CD4-positive, CD25-positive, alpha-beta regulatory T cell (primary cell): ENCODE data around the gene TSPYL1. TPM values are rescaled to one million over a fixed set of nuclear protein-coding genes. Genes with fewer than 3 reads are reported as not detected.

ENCODE experiments used
- polyA plus RNA-seq, 4 donors: library from polyadenylated mRNA; unstranded; fragments of 300-500 nt; fragmentation: Illumina TruSeq; gene quantifications; one replicate each; pipeline ENCODE4 v1.2.3, GENCODE V29; 2021
- total RNA-seq: library from RNA; stranded (reverse); gene quantifications from one replicate; pipeline ENCODE4 v1.2.3, GENCODE V29; 2022

The TSPYL1 gene
- total and polyA plus RNA-seq, 5 donors from 2014 or later = 38.3 to 188 (median 48.3) TPM

Other genes starting within 250 kb of the TSPYL1 start
- not detected for gene FRK, start 219.0 kb downstream of the TSPYL1 start, total RNA-seq
- not detected for gene FRK, start 219.0 kb downstream of the TSPYL1 start, polyA plus RNA-seq
- 32.4 TPM for gene NT5DC1, start 179.1 kb downstream of the TSPYL1 start, total RNA-seq
- 10 to 100 TPM; 57.9 to 80.2 (median 66.9) TPM for gene NT5DC1, start 179.1 kb downstream of the TSPYL1 start, polyA plus RNA-seq
- gene COL10A1, start 153.8 kb downstream of the TSPYL1 start, total RNA-seq = not detected
- not detected for gene COL10A1, start 153.8 kb downstream of the TSPYL1 start, polyA plus RNA-seq
- gene TSPYL4, start 25.9 kb downstream of the TSPYL1 start, total RNA-seq = 40.2 TPM
- 10 to 100 TPM; 11.3 to 21.1 (median 14.2) TPM for gene TSPYL4, start 25.9 kb downstream of the TSPYL1 start, polyA plus RNA-seq
- 10.2 TPM for gene DSE, start 91.0 kb upstream of the TSPYL1 start, total RNA-seq
- 1 to 10 TPM; 1.9 to 4.4 (median 2.9) TPM for gene DSE, start 91.0 kb upstream of the TSPYL1 start, polyA plus RNA-seq
- 2.1 TPM for gene CALHM6, start 181.4 kb upstream of the TSPYL1 start, total RNA-seq
- gene CALHM6, start 181.4 kb upstream of the TSPYL1 start, polyA plus RNA-seq = 1 to 10 TPM; 2.7 to 9.4 (median 5.4) TPM
- gene CALHM5, start 231.7 kb upstream of the TSPYL1 start, total RNA-seq = 0.10 TPM
- gene CALHM5, start 231.7 kb upstream of the TSPYL1 start, polyA plus RNA-seq = not detected